SH-SY5Y (cell line): ENCODE results near the gene SLC23A3.

Source experiments
- GATA2 ChIP-seq: IDR thresholded peaks from 2 replicates; pipeline ENCODE4 v1.6.1; 2011; ENCODE audit warnings: mild to moderate bottlenecking, low read depth, low read length
- GATA3 ChIP-seq: IDR thresholded peaks from 2 replicates; pipeline ENCODE4 v1.6.1; 2011; ENCODE audit warnings: low read depth, mild to moderate bottlenecking, low read length, moderate library complexity

- TF ChIP-seq GATA3 (no peak), GATA2 (no peak)
Measured at GRCh38 chr2:219181531-219181930, 11.7 kb upstream of the SLC23A3 start.
